SK-N-SH (cell line): ENCODE results near the gene GPC5. TPM values are rescaled to one million over a fixed set of nuclear protein-coding genes. Genes with fewer than 3 reads are reported as not detected.

Experiments used
- CTCF ChIA-PET: fragments of 300-600, 350-600 bp; formaldehyde crosslinking; extraction: SDS; loops from one replicate; lab custom pipeline; 2021; lab: Yijun Ruan, JAX
- POLR2A ChIA-PET: fragments of 350-600 bp; sonication (Branson Sonifier 250); formaldehyde crosslinking; extraction: SDS; loops from one replicate; lab custom pipeline; 2020; ENCODE audit warnings: antibody characterized with exemption, inconsistent platforms; lab: Yijun Ruan, JAX
- DNase-seq: peaks from one replicate; pipeline ENCODE4 v3.0.0; 2012
- H2AFZ ChIP-seq: fragments of 200-600 bp; sonication (generic); 2 replicates; pipeline ENCODE4 v1.8.1; 2016; ENCODE audit warnings: antibody characterized with exemption, mild to moderate bottlenecking, low read depth
- H3F3A ChIP-seq: fragments of 200-600 bp; sonication (generic); replicated peaks from 2 replicates; pipeline ENCODE3; 2016; ENCODE audit warnings: antibody characterized with exemption, mild to moderate bottlenecking; ENCODE audit not compliant: insufficient read depth
- H3K27ac ChIP-seq, 2 experiments: fragments of 200-500 bp in 1 of 2; fragments of 200-600 bp in 1 of 2; sonication (Bioruptor generic) in 1 of 2; sonication (generic), shearing (Covaris generic) in 1 of 2; 2 replicates each; pipeline versions ENCODE4 v1.5.1 to v1.6.1; 2014 to 2016; ENCODE audit warnings: low read depth in 2 of 2, inconsistent platforms in 1 of 2, low read length in 1 of 2, mild to moderate bottlenecking in 1 of 2, mixed read lengths in 1 of 2
- H3K27me3 ChIP-seq: fragments of 200-600 bp; sonication (generic), shearing (Covaris generic); 2 replicates; pipeline ENCODE4 v1.6.1; 2016; ENCODE audit warnings: mixed run types; ENCODE audit not compliant: insufficient read depth
- H3K36me3 ChIP-seq, 2 experiments: fragments of 200-500 bp in 1 of 2; fragments of 200-600 bp in 1 of 2; sonication (Bioruptor generic) in 1 of 2; sonication (generic) in 1 of 2; replicated peaks in 1 of 2; 2 replicates each; pipeline versions ENCODE3 to v1.5.1; 2014 to 2016; ENCODE audit warnings: low read length in 1 of 2, mild to moderate bottlenecking in 1 of 2; ENCODE audit not compliant: insufficient read depth in 2 of 2, control insufficient read depth in 1 of 2
- H3K4me1 ChIP-seq, 2 experiments: fragments of 200-500 bp in 1 of 2; fragments of 200-600 bp in 1 of 2; sonication (Bioruptor generic) in 1 of 2; sonication (generic), shearing (Covaris generic) in 1 of 2; 2 replicates each; pipeline versions ENCODE4 v1.5.1 to v1.6.1; 2014 to 2016; ENCODE audit warnings: low read depth in 1 of 2, low read length in 1 of 2, mixed run types in 1 of 2; ENCODE audit not compliant: insufficient read depth in 2 of 2, control insufficient read depth in 1 of 2
- H3K4me2 ChIP-seq: fragments of 200-600 bp; sonication (generic), shearing (Covaris generic); 2 replicates; pipeline ENCODE4 v1.6.1; 2017; ENCODE audit warnings: mixed run types
- H3K4me3 ChIP-seq, 2 experiments: fragments of 200-500 bp in 1 of 2; fragments of 200-600 bp in 1 of 2; sonication (Bioruptor generic) in 1 of 2; sonication (generic), shearing (Covaris generic) in 1 of 2; 2 replicates each; pipeline versions ENCODE4 v1.5.1 to v1.8.1; 2014 to 2016; ENCODE audit warnings: low read depth in 2 of 2, inconsistent platforms in 1 of 2, low read length in 1 of 2, mild to moderate bottlenecking in 1 of 2, mixed read lengths in 1 of 2, moderate library complexity in 1 of 2
- H3K79me2 ChIP-seq: fragments of 200-600 bp; sonication (generic); 2 replicates; pipeline ENCODE4 v1.8.1; 2017; ENCODE audit warnings: mild to moderate bottlenecking; ENCODE audit not compliant: insufficient read depth
- H3K9ac ChIP-seq: fragments of 200-600 bp; sonication (generic); 2 replicates; pipeline ENCODE4 v1.6.1; 2017; ENCODE audit warnings: mixed run types
- H3K9me2 ChIP-seq: fragments of 200-600 bp; sonication (generic); 2 replicates; pipeline ENCODE4 v1.6.1; 2017; ENCODE audit warnings: mixed run types
- H3K9me3 ChIP-seq: fragments of 200-600 bp; sonication (generic); 2 replicates; pipeline ENCODE4 v1.6.1; 2017; ENCODE audit warnings: mixed run types, mild to moderate bottlenecking, moderate library complexity
- H4K20me1 ChIP-seq: fragments of 200-600 bp; sonication (generic); 2 replicates; pipeline ENCODE4 v1.6.1; 2017; ENCODE audit warnings: mild to moderate bottlenecking, mixed run types; ENCODE audit not compliant: insufficient read depth
- EP300 ChIP-seq, 2 experiments: IDR thresholded peaks; 2 replicates each; pipeline versions ENCODE4 v1.4.0 to v1.6.1; 2012; ENCODE audit warnings: borderline replicate concordance in 1 of 2, low read depth in 1 of 2, low read length in 1 of 2
- GATA2 ChIP-seq: sonication (generic); formaldehyde crosslinking; IDR thresholded peaks from 2 replicates; pipeline ENCODE4 v1.5.0; 2020; ENCODE audit warnings: mild to moderate bottlenecking, missing genetic modification reagents
- RAD21 ChIP-seq: IDR thresholded peaks from 2 replicates; pipeline ENCODE4 v1.6.1; 2012; ENCODE audit warnings: mild to moderate bottlenecking, low read length
- RCOR1 ChIP-seq: fragments of 150-350 bp; IDR thresholded peaks from 2 replicates; pipeline ENCODE4 v1.6.1; 2017; ENCODE audit warnings: antibody characterized with exemption, low read length
- RXRA ChIP-seq: IDR thresholded peaks from 2 replicates; pipeline ENCODE4 v1.4.0; 2012; ENCODE audit warnings: low read depth, mild to moderate bottlenecking, borderline replicate concordance
- TAF1 ChIP-seq: IDR thresholded peaks from 2 replicates; pipeline ENCODE4 v1.6.1; 2012; ENCODE audit warnings: low read depth, mild to moderate bottlenecking, low read length, moderate library complexity, borderline replicate concordance
- TCF12 ChIP-seq: IDR thresholded peaks from 2 replicates; pipeline ENCODE4 v1.4.0; 2012
- WGBS: methylation state at CpG from one replicate; pipeline ENCODE4 v1.1.6; 2017; ENCODE audit warnings: low lambda C conversion rate; 5-methylcytosine and 5-hydroxymethylcytosine counted together
- polyA plus RNA-seq, 3 experiments: library from polyadenylated mRNA; depleted of rRNA; stranded (reverse); fragments of >200 nt; gene quantifications; 2 replicates each; pipeline ENCODE4 v1.2.3, GENCODE V29; 2012
- TF ChIP-seq, protein P1 (sequence below): IDR thresholded peaks from 2 replicates; pipeline ENCODE4 v1.6.1; 2012; ENCODE audit warnings: mild to moderate bottlenecking, low read depth, low read length, moderate library complexity
- TF ChIP-seq, protein P2 (sequence below): IDR thresholded peaks from 2 replicates; pipeline ENCODE4; 2012
- TF ChIP-seq, protein P3 (sequence below): fragments of 200-600 bp; sonication (generic); IDR thresholded peaks from 2 replicates; pipeline ENCODE4 v1.6.1; 2017; ENCODE audit warnings: antibody characterized with exemption, mild to moderate bottlenecking, moderate library complexity

The GPC5 gene
- polyA plus RNA-seq, 1 of the 3 experiments (the other 2 are of a cell fraction), result 0.03 TPM

DNA sequence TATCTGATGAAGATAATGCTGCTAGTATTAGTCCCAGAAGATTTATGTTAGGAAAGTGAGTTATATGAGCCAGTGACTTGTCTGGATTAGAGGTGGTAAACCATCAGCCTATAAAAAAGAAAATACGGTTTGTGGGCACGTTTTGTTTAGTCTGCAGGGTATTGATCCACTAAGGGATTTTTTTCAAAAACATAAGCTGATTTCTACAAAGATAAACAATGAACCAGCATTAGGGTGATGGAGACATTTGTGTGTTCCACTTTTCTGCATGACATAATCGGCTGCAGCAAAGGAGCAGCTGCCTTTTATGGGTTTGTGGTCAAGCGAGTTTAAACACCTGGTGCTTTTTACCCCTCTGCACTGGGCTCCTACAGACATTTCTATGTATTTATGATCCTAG is 991.8 kb downstream of the GPC5 start (continued):
- TF ChIP-seq, protein P1, sequence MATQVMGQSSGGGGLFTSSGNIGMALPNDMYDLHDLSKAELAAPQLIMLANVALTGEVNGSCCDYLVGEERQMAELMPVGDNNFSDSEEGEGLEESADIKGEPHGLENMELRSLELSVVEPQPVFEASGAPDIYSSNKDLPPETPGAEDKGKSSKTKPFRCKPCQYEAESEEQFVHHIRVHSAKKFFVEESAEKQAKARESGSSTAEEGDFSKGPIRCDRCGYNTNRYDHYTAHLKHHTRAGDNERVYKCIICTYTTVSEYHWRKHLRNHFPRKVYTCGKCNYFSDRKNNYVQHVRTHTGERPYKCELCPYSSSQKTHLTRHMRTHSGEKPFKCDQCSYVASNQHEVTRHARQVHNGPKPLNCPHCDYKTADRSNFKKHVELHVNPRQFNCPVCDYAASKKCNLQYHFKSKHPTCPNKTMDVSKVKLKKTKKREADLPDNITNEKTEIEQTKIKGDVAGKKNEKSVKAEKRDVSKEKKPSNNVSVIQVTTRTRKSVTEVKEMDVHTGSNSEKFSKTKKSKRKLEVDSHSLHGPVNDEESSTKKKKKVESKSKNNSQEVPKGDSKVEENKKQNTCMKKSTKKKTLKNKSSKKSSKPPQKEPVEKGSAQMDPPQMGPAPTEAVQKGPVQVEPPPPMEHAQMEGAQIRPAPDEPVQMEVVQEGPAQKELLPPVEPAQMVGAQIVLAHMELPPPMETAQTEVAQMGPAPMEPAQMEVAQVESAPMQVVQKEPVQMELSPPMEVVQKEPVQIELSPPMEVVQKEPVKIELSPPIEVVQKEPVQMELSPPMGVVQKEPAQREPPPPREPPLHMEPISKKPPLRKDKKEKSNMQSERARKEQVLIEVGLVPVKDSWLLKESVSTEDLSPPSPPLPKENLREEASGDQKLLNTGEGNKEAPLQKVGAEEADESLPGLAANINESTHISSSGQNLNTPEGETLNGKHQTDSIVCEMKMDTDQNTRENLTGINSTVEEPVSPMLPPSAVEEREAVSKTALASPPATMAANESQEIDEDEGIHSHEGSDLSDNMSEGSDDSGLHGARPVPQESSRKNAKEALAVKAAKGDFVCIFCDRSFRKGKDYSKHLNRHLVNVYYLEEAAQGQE, result no peak
- TF ChIP-seq TAF1, result no peak
- TF ChIP-seq, protein P2, sequence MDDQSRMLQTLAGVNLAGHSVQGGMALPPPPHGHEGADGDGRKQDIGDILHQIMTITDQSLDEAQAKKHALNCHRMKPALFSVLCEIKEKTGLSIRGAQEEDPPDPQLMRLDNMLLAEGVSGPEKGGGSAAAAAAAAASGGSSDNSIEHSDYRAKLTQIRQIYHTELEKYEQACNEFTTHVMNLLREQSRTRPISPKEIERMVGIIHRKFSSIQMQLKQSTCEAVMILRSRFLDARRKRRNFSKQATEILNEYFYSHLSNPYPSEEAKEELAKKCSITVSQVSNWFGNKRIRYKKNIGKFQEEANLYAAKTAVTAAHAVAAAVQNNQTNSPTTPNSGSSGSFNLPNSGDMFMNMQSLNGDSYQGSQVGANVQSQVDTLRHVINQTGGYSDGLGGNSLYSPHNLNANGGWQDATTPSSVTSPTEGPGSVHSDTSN, result no peak

DNA sequence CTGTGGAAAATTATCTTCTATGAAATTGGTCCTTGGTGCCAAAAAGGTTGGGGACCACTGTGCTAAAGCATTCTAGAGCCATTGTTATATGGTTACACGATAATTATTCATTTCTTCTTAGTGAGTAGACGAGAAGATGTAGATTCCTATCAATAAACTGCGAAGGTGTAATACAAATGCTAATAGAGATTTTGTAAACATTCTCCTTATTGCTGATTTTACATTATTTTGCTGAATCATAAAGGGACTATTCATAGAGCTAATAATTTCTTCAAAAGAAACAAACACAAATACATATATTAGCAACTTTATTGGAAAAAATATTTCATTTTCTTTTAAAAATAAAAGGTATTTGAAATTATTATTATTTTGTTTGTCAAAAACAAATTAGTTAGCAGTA is 1005.2 kb downstream of the GPC5 start:
- H3K27me3 ChIP-seq, result no peaks in the 10 kb centered on the region
- TF ChIP-seq EP300 (IDR thresholded peaks at IDR 0.05; ENCODE audit: borderline replicate concordance in 1 of 2, low read depth in 1 of 2, low read length in 1 of 2), result no peak
- TF ChIP-seq RCOR1, result no peak
- TF ChIP-seq RAD21, result no peak
- TF ChIP-seq TCF12, result no peak
- TF ChIP-seq, protein P3, sequence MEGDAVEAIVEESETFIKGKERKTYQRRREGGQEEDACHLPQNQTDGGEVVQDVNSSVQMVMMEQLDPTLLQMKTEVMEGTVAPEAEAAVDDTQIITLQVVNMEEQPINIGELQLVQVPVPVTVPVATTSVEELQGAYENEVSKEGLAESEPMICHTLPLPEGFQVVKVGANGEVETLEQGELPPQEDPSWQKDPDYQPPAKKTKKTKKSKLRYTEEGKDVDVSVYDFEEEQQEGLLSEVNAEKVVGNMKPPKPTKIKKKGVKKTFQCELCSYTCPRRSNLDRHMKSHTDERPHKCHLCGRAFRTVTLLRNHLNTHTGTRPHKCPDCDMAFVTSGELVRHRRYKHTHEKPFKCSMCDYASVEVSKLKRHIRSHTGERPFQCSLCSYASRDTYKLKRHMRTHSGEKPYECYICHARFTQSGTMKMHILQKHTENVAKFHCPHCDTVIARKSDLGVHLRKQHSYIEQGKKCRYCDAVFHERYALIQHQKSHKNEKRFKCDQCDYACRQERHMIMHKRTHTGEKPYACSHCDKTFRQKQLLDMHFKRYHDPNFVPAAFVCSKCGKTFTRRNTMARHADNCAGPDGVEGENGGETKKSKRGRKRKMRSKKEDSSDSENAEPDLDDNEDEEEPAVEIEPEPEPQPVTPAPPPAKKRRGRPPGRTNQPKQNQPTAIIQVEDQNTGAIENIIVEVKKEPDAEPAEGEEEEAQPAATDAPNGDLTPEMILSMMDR, result no peak
- TF ChIP-seq GATA2, result no peak
- TF ChIP-seq RXRA, result no peak
- no peak overlapping the region for H3K9ac ChIP-seq
- no peak for DNase-seq
- no peak overlapping the region for H3K27ac ChIP-seq
- 52% methylated on average over 3 of the region's 3 CpGs for WGBS
- no peak overlapping the region for H2AFZ ChIP-seq
- no peaks in the 10 kb centered on the region for H3K9me2 ChIP-seq
- no peaks in the 10 kb centered on the region for H4K20me1 ChIP-seq
- POLR2A ChIA-PET, result no interaction called here
- H3K4me2 ChIP-seq, result no peak overlapping the region
- H3K9me3 ChIP-seq, result no peaks in the 10 kb centered on the region
- H3F3A ChIP-seq, result no peaks in the 10 kb centered on the region
- CTCF ChIA-PET, result interaction anchor here (1.3 kb wide), 1 partner anchor 12 kb away, joined by 3 read pairs; no protein-coding TSS in a partner anchor
- no peak overlapping the region for H3K4me3 ChIP-seq
- no peaks in the 10 kb centered on the region for H3K4me1 ChIP-seq
- no peaks in the 10 kb centered on the region for H3K79me2 ChIP-seq
- no peaks in the 10 kb centered on the region for H3K36me3 ChIP-seq
